ENCODE results near the gene ZFAND3.
"Not testable (repeated sequence)": the region's sequence is repeated elsewhere in the genome, so short reads cannot be mapped to it uniquely, and the experiment has no call there.

Gene ZFAND3

DNA sequence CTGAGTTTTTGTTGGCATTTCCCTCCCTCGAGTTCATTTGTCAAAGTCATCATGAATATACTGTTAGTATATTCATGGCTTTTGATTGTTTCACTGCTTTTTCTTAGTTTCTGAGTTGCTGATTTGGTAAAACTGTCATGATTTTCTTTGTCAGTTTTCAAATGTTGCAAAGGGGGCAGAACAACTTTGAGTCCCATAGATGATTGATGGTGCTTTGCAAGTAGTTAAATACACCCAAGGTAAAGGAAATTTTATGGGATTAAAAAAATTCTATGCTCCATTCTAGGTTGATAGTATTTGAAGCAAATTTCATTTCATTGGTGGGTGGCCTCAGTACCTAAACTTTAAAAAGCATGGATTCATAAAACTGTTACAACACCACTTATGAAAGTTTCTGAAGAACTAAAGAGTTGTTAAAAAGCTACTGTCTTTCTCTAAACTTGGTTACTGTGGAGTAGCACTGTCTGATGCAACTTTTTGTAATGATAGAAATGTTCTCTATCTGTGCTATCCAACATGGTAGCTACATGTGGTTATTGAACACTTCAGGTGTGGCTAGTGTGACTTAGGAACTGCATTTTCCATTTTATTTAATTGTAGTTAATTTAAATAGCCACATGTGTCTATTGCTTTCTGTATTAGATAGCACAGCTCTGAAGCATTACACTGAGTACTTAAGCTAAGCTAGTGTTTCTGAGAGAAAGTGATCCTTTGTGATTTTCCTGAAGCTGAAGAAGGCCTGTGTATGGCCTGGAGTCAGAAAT is 153.6 kb downstream of the ZFAND3 start:
- DNase-seq (ENCODE audit: low spot score), result no peak

DNA sequence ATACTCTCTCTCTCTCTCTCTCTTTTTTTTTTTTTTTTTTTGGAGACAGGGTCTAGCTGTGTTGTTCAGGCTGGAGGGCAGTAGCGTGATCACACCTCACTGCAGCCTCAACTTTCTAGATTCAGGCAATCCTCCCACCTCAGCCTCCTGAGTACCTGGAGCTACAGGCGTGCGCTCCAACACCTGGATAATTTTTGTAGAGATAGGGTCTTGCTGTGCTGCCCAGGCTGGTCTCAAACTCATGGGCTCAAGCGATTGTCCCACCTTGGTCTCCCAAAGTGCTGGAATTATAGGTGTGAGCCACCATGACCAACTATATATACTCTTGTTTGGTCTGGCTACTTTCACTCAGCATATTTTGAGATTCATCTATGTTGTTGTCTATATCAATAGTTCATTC is 154.9 kb downstream of the ZFAND3 start:
- no peak for DNase-seq (ENCODE audit: low spot score)

DNA sequence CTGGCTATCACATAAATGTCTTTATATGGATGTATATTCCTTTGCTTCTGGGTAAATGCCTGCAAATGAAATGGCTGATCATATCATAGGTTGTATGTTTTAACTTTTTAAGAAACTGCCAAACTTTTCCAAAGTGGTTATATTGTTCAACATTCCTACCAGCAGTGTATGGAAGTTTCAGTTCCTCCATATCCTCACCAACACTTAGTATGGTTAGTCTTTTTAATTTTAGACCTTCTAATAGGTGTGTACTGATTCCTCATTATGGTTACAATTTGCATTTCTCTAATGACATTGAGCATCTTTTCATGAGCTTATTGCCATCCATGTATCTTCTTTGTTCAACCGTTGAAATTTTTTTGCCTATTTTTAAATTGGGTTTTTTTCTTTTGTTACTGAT is 155.4 kb downstream of the ZFAND3 start:
- DNase-seq (ENCODE audit: low spot score), result no peak

DNA sequence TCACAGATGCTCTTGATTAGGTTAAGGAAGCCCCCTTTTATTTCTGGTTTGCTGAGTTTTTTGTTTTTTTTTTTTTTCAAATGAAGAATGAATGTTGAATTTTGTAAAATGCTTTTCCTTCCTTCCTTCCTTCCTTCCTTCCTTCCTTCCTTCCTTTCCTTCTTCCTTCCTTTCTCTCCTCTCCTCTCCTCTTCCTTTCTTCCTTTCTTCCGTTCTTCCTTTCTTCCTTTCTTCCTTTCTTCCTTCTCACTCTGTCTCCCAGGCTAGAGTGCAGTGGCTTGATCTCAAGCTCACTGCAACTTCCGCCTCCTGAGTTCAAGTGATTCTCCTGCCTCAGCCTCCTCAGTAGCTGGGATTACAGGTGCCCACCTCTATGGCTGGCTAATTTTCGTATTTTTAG is 158.2 kb downstream of the ZFAND3 start:
- no peak for DNase-seq (ENCODE audit: low spot score)

DNA sequence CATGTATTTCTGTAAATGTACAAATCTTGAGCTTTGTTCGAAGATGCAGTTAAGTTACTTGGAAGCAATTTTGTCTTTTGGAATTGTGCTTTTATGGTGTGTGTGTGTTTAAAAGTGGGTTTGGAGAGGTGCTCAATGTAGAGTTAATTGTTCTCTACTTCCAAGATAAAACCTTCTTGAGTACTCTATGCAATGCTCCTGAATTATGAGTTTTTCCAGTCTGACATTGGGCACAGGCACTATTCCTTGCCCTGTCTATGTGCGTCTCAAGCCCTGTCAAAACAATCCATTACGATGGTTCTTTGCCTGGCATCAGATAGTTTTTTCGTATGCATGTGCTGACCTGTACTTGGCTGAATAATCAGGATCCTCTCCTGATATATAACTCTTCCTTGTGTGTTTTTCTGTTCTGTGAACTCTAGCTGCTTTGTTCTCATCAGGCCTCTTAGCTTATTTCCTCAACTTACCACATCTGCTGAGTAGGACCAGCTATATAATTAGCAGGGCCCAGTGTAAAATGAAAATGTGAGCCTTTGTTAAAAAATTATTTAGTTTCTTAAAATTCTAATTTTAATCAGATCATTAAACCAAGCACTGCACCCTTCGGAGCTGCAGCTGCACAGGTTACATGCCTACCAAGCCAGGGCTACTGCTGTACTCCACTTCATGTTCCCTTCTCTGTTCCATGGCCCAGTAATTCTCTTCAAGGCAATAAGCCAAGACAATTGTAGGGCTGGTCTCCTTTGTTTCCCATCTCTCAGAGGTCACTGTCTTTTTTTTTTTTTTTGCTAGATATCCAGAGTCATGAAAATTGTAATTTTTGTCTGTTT is 160.1 kb downstream of the ZFAND3 start:
- no peak for DNase-seq (ENCODE audit: low spot score)

DNA sequence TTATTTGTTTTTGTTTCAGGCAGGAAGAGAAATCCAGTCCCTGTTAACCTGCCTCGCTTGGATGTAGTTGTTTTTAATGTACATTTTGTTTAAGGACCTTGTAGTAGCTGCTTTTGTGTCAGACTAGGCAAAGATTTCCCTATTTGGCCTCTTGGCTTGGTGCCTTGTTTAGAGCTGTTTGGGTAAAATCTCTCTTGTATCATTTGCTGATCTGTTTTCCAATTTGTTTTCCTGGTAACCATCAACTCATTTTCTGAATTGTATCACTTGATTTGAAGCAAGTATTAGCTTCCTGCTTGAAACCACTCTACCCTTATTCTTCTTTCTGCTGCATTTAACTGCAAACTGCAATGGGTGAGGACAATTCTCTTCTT is 160.7 kb downstream of the ZFAND3 start:
- no peak for DNase-seq (ENCODE audit: low spot score)

DNA sequence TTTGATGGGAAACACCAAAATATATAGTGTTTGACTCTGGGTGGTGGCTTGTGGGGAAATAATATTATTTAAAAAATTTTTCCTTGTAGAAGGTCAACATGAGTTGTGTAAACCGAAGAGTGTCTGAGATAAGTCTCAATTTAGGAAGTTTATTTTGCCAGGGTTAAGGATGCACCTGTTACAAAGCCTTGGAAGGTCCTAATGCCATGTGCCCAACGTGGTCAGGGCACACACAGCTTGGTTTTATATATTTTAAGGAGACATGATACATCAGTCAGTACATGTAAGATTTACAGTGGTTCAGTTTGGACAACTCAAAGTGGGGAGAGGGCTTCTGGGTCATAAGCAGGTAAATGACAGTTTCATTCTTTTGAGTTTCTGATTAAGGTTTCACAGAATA is 162.1 kb downstream of the ZFAND3 start:
- no peak for DNase-seq (ENCODE audit: low spot score)

DNA sequence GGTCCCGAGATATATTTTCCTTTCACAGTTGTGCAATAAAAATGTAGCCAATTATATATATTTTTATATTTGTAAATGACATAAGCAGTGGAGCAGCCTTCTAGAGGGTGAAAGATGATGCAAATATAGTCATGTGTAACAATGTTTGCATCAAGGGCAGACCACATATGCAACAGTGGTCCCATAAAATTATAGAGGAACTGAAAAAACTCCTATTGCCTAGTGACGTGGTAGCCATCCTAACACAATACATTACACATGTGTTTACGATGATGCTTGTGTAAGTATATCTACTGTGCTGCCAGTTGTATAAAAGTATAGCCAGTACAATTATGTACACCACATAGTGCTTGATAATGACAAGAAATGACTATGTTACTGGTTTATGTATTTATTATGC is 162.8 kb downstream of the ZFAND3 start:
- DNase-seq (ENCODE audit: low spot score), result no peak

DNA sequence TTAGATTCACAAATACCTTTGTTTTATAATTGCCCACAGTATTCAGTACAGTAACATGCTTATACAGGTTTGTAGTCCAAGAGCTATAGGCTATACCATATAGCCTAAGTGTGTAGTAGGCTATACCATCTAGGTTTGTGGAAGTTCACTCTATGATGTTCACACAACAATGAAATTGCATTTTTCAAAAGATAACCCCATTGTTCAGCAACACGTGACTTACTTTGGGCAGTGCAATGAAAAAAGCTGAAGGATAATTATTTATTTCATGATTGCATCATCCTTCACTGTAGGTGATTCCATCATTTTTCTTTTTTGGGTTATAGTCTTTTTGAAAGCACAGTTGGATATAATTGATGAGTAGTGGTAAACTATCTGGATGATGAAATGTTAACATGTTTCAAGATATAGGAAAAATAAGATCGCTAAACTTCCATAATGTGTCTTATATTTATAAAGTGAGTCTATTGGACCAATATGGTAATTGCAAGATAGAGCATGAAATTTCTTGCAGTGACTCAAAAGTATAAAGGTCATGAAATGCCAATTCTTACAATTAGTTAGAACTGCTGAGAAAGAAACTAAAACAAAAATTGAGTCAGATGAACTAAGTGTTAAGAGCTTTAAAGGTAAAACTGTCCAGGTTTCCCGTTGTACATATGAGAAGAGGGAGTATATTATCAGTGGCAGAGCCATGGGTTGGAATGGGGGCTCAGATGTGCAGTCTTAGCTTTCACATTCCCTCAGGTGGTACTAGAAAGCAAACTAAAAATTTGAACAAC is 164.4 kb downstream of the ZFAND3 start:
- no peak for DNase-seq (ENCODE audit: low spot score)

DNA sequence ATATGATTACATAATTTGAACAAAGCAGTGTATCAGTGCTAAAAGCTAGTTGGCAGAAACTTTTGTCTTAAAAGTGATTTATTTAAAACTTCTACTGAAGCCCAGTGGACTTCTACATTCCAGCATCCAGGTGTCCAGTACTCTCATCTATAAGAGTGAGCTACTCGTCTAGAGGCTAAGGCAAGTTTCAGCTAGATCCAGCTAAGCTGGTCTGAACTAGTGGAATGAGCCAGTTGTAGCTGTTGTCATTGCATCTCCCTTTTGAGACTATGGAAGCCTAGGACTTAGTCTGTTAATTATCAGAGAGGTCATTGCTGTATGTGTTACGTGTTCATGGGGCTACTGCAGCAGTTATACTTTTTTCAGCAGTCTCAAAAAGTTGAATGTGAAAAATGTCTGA is 165.1 kb downstream of the ZFAND3 start:
- DNase-seq (ENCODE audit: low spot score), result no peak

DNA sequence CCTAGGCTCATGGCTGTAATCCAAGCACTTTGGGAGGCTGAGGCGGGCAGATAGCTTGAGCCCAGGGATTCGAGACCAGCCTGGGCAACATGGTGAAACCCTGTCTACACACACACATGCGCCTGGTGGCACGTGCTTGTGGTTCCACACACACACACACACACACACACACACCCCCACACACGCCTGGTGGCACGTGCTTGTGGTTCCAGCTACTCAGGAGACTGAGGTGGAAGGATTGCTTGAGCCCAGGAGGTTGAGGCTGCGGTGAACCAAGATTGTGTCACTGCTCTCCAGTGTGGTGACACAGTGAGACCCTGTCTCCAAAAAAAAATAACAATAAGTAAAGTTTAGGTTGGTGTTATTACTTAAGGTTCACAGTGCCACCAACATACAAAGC is 165.8 kb downstream of the ZFAND3 start:
- no peak for DNase-seq (ENCODE audit: low spot score)

DNA sequence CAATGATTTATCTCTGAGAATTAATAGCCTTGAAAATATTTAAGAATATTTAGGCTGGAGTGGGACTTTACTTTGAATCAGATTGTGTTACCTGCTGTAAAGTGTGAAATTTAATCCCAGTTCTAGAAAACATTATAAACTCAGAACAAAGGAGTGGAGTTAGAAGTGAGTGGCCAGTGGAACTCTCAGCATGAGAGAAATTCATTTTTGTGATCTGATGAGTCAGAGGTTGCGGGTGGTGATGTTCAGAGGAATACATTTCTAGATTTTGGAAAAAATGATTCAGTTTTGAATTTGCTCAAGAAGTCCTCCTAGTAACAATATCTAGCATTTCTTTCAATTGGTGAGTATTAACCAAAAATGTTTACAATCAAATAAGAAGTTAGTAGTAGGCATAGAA is 167.5 kb downstream of the ZFAND3 start:
- DNase-seq (ENCODE audit: low spot score), result no peak

DNA sequence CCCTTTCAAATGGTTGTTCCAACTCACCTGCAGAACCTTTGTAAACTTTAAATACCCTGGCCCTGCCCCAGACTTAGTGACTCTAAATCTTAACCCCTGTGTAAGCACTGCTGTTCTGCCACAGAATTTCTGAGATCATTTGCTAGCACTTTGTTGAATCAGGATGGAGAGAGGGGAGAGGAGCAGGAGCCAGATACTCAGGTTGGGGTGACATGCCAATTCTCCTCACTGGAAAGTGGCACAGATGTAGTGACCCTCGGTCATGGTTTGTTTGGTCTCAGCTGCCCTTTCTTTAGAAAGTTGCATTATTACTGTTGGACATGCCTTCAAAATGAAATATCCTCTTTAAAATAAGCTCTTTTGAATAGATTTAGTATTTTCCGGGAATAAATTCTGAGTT is 168.0 kb downstream of the ZFAND3 start:
- DNase-seq (ENCODE audit: low spot score), result no peak

DNA sequence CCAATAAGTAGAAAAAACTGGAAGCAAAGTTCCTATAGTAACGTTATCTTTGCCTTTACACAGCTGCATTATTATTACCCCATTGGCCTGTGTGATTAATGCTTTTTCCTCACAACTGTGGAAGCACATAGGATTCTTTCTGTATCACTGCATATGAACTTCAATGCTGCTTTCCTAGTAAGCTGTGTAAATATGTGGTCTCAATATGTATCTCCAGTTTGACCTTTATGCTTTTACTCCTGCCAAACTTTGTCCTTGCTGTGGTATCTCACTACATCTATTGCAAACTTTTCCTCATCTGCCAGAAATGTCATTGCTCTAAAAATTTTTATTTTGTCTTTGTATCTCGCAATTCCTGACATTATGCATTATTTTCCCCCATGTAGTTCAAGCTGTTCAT is 168.6 kb downstream of the ZFAND3 start:
- no peak for DNase-seq (ENCODE audit: low spot score)

DNA sequence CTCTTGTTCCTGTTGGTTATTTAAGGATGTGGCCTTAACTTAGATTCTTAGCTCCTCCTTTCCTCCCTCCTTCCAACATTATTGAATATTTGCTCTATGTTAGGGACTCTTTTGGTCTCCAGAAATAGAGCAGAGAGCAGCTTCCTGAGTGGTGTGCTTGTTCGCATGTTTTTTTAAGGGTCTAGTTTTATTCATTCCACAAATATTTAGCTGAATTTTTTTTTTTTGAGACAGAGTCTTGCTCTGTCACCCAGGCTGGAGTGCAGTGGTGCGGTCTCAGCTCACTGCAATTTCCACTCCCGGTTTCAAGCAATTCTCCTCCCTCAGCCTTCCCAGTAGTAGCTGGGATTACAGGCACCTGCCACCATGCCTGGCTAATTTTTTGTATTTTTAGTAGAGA is 169.2 kb downstream of the ZFAND3 start:
- no peak for DNase-seq (ENCODE audit: low spot score)

DNA sequence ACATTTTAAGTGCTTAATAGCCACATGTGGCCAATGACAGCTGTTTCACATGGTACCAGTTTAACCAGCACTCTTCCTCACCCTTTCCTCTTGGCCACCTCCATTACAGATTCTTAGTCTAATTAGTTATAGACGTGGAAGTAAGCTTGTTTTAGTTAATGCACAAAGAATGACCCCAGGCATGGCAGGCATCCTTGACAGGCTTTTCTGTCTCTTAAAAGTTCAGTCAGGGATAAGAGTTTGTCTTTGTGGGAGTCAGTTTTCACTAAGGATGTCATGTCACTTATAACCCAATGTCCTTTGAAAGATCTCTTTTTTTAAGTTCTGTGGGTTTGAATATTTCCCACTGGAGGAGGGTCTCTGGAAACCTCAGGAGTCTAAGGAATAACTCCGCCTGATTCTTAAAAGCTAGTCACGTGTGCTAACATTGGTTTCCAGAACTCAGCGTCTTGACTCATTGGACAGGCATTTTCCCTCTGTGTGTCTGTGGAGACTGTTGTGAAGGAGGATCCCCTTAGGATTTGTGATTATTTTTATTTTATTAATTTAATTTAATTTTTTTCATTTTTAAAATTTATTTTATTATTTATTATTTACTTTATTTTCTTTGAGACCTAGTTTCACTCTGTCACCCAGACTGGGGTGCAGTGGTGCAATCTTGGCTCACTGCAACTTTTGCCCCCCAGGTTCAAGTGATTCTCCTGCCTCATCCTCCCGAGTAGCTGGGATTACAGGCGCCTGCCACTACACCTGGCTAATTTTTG is 171.4 kb downstream of the ZFAND3 start:
- no peak for DNase-seq (ENCODE audit: low spot score)

DNA sequence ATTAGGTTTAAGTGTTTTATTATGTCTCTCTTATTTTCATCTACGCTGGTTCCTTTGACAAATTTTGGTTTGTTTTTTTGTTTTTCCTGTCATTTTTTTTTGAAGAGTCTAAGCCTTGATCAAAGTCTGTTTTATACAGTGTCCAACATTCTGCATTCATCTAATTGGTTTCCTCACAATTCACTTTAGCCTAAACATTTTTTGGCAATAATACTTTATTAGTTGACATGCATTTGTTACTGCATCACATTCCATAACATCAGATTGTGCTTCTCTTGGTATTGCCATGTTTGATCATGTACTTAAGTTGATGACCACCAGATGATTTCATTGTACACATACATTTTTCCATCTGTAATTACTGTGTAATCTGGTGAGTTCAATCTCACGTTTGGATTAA is 173.2 kb downstream of the ZFAND3 start:
- DNase-seq (ENCODE audit: low spot score), result no peak

DNA sequence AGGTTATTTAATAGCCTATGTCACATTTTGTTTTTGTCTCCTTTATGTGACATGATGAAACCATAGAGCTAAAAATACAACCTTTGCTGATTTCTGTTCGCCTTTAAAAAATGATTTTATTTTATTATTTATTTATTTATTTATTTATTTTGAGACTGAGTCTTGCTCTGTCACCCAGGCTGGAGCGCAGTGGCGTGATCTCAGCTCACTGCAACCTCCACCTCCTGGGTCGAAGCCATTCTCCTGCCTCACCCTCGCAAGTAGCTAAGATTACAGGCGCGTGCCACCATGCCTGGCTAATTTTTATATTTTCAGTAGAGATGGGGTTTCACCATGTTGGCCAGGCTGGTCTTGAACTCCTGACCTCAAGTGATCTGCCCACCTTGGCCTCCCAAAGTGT is 173.7 kb downstream of the ZFAND3 start:
- not testable (repeated sequence) for DNase-seq (ENCODE audit: low spot score)

DNA sequence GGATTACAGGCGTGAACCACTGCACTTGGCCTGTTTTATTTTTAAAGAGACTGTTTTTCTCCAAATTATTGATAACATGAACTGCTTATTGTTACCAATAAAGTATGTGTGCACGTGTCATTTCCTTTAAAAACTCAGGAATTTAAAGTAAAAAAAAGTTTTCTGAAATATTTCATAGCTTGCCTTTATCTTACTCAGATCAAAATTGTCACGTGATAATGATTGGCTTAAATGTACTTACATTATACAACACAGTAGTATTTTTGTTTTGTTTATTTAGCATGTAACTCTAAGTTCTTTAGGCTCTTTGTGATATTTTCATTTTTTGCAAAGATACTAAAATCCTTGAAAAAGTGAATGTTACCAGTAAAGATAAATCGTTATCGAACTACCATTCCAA is 174.1 kb downstream of the ZFAND3 start:
- DNase-seq (ENCODE audit: low spot score), result no peak

DNA sequence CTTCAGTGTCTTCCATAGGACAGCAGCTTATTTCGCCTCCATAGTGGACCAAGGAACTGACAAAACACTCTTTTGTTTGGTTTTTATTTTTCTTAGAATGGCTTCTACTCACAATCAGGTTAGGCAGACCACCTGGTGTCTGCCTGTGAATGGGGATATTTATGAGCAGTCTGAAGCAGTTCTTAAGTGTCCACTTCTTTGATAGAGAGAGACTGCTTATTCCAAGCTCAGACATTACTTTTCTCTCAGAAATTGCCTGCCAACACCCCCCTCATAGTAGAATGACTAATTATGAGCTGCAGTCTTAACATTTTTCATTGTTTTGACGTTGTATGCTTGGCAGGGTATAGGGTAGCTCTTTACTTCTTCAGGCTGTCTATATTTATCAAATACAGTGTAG is 174.7 kb downstream of the ZFAND3 start:
- no peak for DNase-seq (ENCODE audit: low spot score)

DNA sequence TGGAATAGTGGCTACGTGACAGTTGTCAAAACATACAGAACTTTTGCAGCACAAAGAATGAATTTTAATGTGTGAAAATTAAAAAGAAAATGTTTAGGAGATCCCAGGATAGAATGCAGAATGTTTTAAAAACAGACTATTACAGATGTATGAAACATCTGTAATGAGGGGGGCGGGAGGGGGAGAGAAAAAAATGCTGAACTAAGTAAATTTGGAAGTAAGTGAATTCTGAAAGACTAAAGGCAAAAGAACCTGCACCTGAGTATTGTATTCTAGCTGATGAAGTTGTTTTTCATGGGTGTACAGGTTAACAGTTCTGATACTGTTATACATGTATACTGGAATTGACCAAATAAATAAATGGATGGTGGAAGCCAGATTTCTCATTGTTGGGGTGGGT is 178.8 kb downstream of the ZFAND3 start:
- no peak for DNase-seq (ENCODE audit: low spot score)

DNA sequence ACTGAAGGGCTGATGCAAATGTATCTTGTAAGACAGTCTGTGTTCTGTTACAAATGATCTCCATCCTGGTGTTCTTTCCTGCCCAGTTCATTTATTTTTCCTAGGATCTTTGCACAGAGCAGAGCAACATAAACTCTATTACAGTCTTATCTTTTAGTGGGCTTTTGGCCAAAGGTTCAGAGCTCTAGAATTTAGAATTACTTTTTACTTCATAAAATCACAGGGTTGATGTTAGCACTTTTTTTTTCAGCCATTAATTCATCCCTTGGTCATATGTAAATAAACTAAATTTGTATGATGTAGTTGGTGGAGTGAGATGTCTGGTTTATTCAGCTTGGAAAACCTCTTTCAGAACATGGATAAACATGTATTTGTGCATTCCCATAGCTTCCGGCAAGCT is 181.9 kb downstream of the ZFAND3 start:
- DNase-seq (ENCODE audit: low spot score), result no peak

Data from SK-N-DZ (cell line).